Liver (tissue), 3 donors: Measurements from ENCODE around the gene SLC8A3.

Experiments
- HNF4A ChIP-seq, 2 donors: conservative IDR thresholded peaks; 2 replicates each; pipeline ENCODE4 v1.6.1; 2016; ENCODE audit warnings: antibody characterized with exemption in 2 of 2, mild to moderate bottlenecking in 2 of 2
- TAF1 ChIP-seq: conservative IDR thresholded peaks from 2 replicates; pipeline ENCODE4 v1.6.1; 2016; ENCODE audit warnings: antibody characterized with exemption, mild to moderate bottlenecking
- TF ChIP-seq, protein P1 (sequence below): fragments of 150-350 bp; IDR thresholded peaks from 2 replicates; pipeline ENCODE4 v1.5.1; 2017; ENCODE audit warnings: improper control_type of control experiment, low read depth, low read length; ENCODE audit not compliant: missing input control
- TF ChIP-seq, protein P2 (sequence below): IDR thresholded peaks from 2 replicates; pipeline ENCODE4 v1.6.1; 2016; ENCODE audit warnings: antibody characterized with exemption
- TF ChIP-seq, protein P3 (sequence below): IDR thresholded peaks from 2 replicates; pipeline ENCODE4 v1.6.1; 2016; ENCODE audit warnings: antibody characterized with exemption
- TF ChIP-seq, protein P4 (sequence below): IDR thresholded peaks from 2 replicates; pipeline ENCODE4 v1.6.1; 2016; ENCODE audit warnings: antibody characterized with exemption, mild to moderate bottlenecking
- donor health status: healthy.
- donor health status: healthy.

DNA sequence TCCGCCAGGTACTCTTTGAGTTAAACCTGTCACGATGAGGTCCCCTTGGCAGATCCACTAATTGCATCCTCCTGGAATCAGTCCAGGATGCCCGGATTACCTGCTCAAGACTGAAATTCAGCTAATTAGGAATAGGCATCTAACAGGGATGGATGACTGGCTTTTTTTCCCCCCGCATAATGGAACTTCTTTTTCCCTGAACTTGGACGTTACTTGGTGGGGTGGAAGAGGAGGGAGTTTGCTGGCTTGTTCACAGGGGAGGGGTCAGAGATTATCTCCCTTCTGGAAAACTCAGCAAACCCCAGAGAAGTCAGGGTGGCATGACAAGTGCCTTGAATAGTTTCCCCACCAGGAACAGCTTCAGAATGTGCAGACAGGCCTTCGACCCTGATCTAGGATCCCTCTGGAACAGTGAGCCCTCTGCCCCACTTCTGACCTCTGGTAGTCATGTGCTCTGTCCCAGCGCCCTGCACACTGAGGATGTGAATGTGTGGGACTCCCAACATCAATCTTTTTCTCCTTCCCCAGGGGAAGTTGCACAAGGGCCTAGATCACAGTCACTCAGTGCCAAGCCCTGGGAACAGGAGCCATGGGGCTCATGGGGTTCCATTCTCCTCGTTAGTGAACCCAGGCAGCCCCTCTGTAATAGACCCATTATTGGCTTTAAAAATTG lies 167.1 kb downstream of the SLC8A3 start:
- TF ChIP-seq TAF1 = no peak
- TF ChIP-seq, protein P1, sequence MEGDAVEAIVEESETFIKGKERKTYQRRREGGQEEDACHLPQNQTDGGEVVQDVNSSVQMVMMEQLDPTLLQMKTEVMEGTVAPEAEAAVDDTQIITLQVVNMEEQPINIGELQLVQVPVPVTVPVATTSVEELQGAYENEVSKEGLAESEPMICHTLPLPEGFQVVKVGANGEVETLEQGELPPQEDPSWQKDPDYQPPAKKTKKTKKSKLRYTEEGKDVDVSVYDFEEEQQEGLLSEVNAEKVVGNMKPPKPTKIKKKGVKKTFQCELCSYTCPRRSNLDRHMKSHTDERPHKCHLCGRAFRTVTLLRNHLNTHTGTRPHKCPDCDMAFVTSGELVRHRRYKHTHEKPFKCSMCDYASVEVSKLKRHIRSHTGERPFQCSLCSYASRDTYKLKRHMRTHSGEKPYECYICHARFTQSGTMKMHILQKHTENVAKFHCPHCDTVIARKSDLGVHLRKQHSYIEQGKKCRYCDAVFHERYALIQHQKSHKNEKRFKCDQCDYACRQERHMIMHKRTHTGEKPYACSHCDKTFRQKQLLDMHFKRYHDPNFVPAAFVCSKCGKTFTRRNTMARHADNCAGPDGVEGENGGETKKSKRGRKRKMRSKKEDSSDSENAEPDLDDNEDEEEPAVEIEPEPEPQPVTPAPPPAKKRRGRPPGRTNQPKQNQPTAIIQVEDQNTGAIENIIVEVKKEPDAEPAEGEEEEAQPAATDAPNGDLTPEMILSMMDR = no peak
- TF ChIP-seq HNF4A (conservative IDR thresholded peaks at IDR 0.05) = no peak
- TF ChIP-seq, protein P2, sequence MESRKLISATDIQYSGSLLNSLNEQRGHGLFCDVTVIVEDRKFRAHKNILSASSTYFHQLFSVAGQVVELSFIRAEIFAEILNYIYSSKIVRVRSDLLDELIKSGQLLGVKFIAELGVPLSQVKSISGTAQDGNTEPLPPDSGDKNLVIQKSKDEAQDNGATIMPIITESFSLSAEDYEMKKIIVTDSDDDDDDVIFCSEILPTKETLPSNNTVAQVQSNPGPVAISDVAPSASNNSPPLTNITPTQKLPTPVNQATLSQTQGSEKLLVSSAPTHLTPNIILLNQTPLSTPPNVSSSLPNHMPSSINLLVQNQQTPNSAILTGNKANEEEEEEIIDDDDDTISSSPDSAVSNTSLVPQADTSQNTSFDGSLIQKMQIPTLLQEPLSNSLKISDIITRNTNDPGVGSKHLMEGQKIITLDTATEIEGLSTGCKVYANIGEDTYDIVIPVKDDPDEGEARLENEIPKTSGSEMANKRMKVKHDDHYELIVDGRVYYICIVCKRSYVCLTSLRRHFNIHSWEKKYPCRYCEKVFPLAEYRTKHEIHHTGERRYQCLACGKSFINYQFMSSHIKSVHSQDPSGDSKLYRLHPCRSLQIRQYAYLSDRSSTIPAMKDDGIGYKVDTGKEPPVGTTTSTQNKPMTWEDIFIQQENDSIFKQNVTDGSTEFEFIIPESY = no peak
- TF ChIP-seq, protein P3, sequence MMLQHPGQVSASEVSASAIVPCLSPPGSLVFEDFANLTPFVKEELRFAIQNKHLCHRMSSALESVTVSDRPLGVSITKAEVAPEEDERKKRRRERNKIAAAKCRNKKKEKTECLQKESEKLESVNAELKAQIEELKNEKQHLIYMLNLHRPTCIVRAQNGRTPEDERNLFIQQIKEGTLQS = no peak
- TF ChIP-seq, protein P4, sequence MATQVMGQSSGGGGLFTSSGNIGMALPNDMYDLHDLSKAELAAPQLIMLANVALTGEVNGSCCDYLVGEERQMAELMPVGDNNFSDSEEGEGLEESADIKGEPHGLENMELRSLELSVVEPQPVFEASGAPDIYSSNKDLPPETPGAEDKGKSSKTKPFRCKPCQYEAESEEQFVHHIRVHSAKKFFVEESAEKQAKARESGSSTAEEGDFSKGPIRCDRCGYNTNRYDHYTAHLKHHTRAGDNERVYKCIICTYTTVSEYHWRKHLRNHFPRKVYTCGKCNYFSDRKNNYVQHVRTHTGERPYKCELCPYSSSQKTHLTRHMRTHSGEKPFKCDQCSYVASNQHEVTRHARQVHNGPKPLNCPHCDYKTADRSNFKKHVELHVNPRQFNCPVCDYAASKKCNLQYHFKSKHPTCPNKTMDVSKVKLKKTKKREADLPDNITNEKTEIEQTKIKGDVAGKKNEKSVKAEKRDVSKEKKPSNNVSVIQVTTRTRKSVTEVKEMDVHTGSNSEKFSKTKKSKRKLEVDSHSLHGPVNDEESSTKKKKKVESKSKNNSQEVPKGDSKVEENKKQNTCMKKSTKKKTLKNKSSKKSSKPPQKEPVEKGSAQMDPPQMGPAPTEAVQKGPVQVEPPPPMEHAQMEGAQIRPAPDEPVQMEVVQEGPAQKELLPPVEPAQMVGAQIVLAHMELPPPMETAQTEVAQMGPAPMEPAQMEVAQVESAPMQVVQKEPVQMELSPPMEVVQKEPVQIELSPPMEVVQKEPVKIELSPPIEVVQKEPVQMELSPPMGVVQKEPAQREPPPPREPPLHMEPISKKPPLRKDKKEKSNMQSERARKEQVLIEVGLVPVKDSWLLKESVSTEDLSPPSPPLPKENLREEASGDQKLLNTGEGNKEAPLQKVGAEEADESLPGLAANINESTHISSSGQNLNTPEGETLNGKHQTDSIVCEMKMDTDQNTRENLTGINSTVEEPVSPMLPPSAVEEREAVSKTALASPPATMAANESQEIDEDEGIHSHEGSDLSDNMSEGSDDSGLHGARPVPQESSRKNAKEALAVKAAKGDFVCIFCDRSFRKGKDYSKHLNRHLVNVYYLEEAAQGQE = no peak
